Activated CD4-positive, alpha-beta T cell treated with anti-CD3 and anti-CD28 coated beads, Interleukin-2, amount 10 ng/mL, durations not matched to agents 24 days and 14 days (primary cell): Measurements from ENCODE around the gene CBX2. TPM values are rescaled to one million over a fixed set of nuclear protein-coding genes. Genes with fewer than 3 reads are reported as not detected.

ENCODE experiments used
- DNase-seq: peaks from one replicate; pipeline ENCODE4 v3.0.0; 2022
- H3K27ac Mint-ChIP-seq: one replicate; pipeline ENCODE4 v1.8.0; 2022; ENCODE audit warnings: mild to moderate bottlenecking, mixed read lengths
- H3K27me3 Mint-ChIP-seq: one replicate; pipeline ENCODE4 v1.8.0; 2022; ENCODE audit warnings: mixed read lengths
- H3K36me3 Mint-ChIP-seq: one replicate; pipeline ENCODE4 v1.8.0; 2022; ENCODE audit warnings: low read depth, mild to moderate bottlenecking, mixed read lengths
- H3K4me1 Mint-ChIP-seq: one replicate; pipeline ENCODE4 v1.8.0; 2021; ENCODE audit warnings: mixed read lengths
- H3K4me3 Mint-ChIP-seq: one replicate; pipeline ENCODE4 v1.8.0; 2022; ENCODE audit warnings: mild to moderate bottlenecking, moderate library complexity, mixed read lengths
- H3K9me3 Mint-ChIP-seq: one replicate; pipeline ENCODE4 v1.8.0; 2021; ENCODE audit warnings: mixed read lengths
- intact Hi-C: fragments of 100-400 bp; cut with micrococcal nuclease; formaldehyde crosslinking; loops from one replicate; pipeline ENCODE4 v1.15.1; 2023
- total RNA-seq: library from RNA; stranded (reverse); gene quantifications from 2 replicates; pipeline ENCODE4 v1.2.3, GENCODE V29; 2022

CBX2 gene
- total RNA-seq, 1 donor from 2014 or later: 8.2 TPM

GRCh38 chr17:79781736-79782575 lies 4.0 kb downstream of the CBX2 start:
- peaks cover 35% of the 10 kb centered on the region for H3K27me3 Mint-ChIP-seq

GRCh38 chr17:79783891-79784290 lies 5.9 kb downstream of the CBX2 start:
- Mint-ChIP-seq H3K27me3 (peaks cover 45% of the 10 kb centered on the region), H3K9me3 (no peaks in the 10 kb centered on the region), H3K27ac (no peak overlapping the region), H3K36me3 (peaks cover 1% of the 10 kb centered on the region), H3K4me3 (no peak overlapping the region), H3K4me1 (peaks cover 4% of the 10 kb centered on the region)
- intact Hi-C loops: no loop called here
- no peak for DNase-seq

More at GRCh38 chr17:79781736-79782575, 4.0 kb downstream of the CBX2 start:
- H3K9me3 Mint-ChIP-seq: no peaks in the 10 kb centered on the region
- DNase-seq: no peak
- no peak overlapping the region for H3K4me3 Mint-ChIP-seq
- intact Hi-C loops: no loop called here
- H3K4me1 Mint-ChIP-seq: peaks cover 9% of the 10 kb centered on the region
- H3K36me3 Mint-ChIP-seq: peaks cover 1% of the 10 kb centered on the region
- no peak overlapping the region for H3K27ac Mint-ChIP-seq

GRCh38 chr17:79784353-79785016 lies 6.5 kb downstream of the CBX2 start:
- Mint-ChIP-seq H3K27ac (no peak overlapping the region), H3K27me3 (peaks cover 46% of the 10 kb centered on the region), H3K9me3 (no peaks in the 10 kb centered on the region), H3K4me3 (no peak overlapping the region), H3K4me1 (peaks cover 2% of the 10 kb centered on the region), H3K36me3 (peaks cover 1% of the 10 kb centered on the region)
- intact Hi-C loops: no loop called here
- no peak for DNase-seq

- H3K36me3 Mint-ChIP-seq: peaks cover 1% of the 10 kb centered on the region
- intact Hi-C loops: no loop called here
- no peak overlapping the region for H3K4me3 Mint-ChIP-seq
- H3K27ac Mint-ChIP-seq: no peak overlapping the region
- H3K9me3 Mint-ChIP-seq: no peaks in the 10 kb centered on the region
- peaks cover 2% of the 10 kb centered on the region for H3K4me1 Mint-ChIP-seq
- no peak for DNase-seq
- peaks cover 41% of the 10 kb centered on the region for H3K27me3 Mint-ChIP-seq
Measured at GRCh38 chr17:79785017-79785899, 7.3 kb downstream of the CBX2 start.

GRCh38 chr17:79785900-79786810 lies 8.2 kb downstream of the CBX2 start:
- Mint-ChIP-seq H3K4me1 (peaks cover 2% of the 10 kb centered on the region), H3K4me3 (no peak overlapping the region), H3K27ac (no peak overlapping the region), H3K27me3 (peaks cover 42% of the 10 kb centered on the region), H3K36me3 (no peaks in the 10 kb centered on the region), H3K9me3 (no peaks in the 10 kb centered on the region)
- intact Hi-C loops: no loop called here
- DNase-seq: no peak

GRCh38 chr17:79786930-79787643 lies 9.1 kb downstream of the CBX2 start:
- peaks cover 46% of the 10 kb centered on the region for H3K27me3 Mint-ChIP-seq
- H3K27ac Mint-ChIP-seq: no peak overlapping the region
- no peaks in the 10 kb centered on the region for H3K36me3 Mint-ChIP-seq
- DNase-seq: no peak
- no peak overlapping the region for H3K4me3 Mint-ChIP-seq
- intact Hi-C loops: no loop called here
- no peaks in the 10 kb centered on the region for H3K4me1 Mint-ChIP-seq
- no peaks in the 10 kb centered on the region for H3K9me3 Mint-ChIP-seq

GRCh38 chr17:79788455-79788854 lies 10.5 kb downstream of the CBX2 start:
- Mint-ChIP-seq H3K4me3 (no peak overlapping the region), H3K36me3 (no peaks in the 10 kb centered on the region), H3K27me3 (peaks cover 49% of the 10 kb centered on the region), H3K9me3 (no peaks in the 10 kb centered on the region), H3K4me1 (no peaks in the 10 kb centered on the region), H3K27ac (no peak overlapping the region)
- intact Hi-C loops: no loop called here
- DNase-seq: no peak

GRCh38 chr17:79788989-79789942 lies 11.3 kb downstream of the CBX2 start:
- Mint-ChIP-seq H3K4me1 (no peaks in the 10 kb centered on the region), H3K9me3 (no peaks in the 10 kb centered on the region), H3K4me3 (no peak overlapping the region), H3K27me3 (peaks cover 52% of the 10 kb centered on the region), H3K36me3 (peaks cover 4% of the 10 kb centered on the region), H3K27ac (peak overlapping the region; percentile 25)
- DNase-seq: no peak
- intact Hi-C loops: no loop called here

GRCh38 chr17:79789943-79790804 lies 12.2 kb downstream of the CBX2 start:
- intact Hi-C loops: loop anchor here (5.0 kb wide), 1 partner anchor 43 kb away; no protein-coding TSS in a partner anchor
- Mint-ChIP-seq H3K9me3 (no peaks in the 10 kb centered on the region), H3K27ac (no peak overlapping the region), H3K4me1 (no peaks in the 10 kb centered on the region), H3K4me3 (no peak overlapping the region), H3K27me3 (peaks cover 54% of the 10 kb centered on the region), H3K36me3 (peaks cover 7% of the 10 kb centered on the region)
- DNase-seq: peak; percentile 79

GRCh38 chr17:79790805-79791734 lies 13.1 kb downstream of the CBX2 start:
- Mint-ChIP-seq H3K36me3 (peaks cover 13% of the 10 kb centered on the region), H3K4me3 (no peak overlapping the region), H3K27ac (no peak overlapping the region), H3K27me3 (peaks cover 54% of the 10 kb centered on the region), H3K9me3 (no peaks in the 10 kb centered on the region), H3K4me1 (peaks cover 6% of the 10 kb centered on the region)
- no peak for DNase-seq
- intact Hi-C loops: loop anchor here (5.0 kb wide), 1 partner anchor 44 kb away; no protein-coding TSS in a partner anchor
